HG03520 (cell line): ENCODE results near the gene PRKCQ.
"Not testable (repeated sequence)": the region's sequence is repeated elsewhere in the genome, so short reads cannot be mapped to it uniquely, and the experiment has no call there.

Experiments used
- ATAC-seq: cut with Tn5 transposase; IDR thresholded peaks from one replicate; pipeline ENCODE4 v1.9.1; 2021; ENCODE audit warnings: mild to moderate bottlenecking, moderate library complexity; ENCODE audit not compliant: unreplicated experiment

The PRKCQ gene

DNA sequence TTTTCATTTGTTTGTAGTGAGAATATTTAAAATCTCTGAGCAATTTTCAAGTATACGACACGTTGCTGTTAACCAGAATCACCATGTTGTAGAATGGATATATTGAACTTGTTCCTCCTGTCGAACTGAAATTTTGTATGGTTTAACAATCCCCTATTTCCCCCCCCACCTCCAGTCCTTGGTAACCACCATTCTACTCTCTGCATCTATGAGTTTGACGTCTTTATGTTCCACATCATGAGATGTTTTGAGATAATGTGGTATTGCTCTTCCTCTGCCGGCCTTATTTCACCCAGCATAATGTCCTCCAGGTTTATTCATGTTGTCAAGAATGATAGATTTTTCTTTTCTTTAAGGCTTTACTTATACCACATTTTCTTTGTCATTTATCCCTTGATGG lies 17.4 kb upstream of the PRKCQ start:
- no peak for ATAC-seq

GRCh38 chr10:6595499-6595898 lies 15.4 kb upstream of the PRKCQ start:
- ATAC-seq = no peak

DNA sequence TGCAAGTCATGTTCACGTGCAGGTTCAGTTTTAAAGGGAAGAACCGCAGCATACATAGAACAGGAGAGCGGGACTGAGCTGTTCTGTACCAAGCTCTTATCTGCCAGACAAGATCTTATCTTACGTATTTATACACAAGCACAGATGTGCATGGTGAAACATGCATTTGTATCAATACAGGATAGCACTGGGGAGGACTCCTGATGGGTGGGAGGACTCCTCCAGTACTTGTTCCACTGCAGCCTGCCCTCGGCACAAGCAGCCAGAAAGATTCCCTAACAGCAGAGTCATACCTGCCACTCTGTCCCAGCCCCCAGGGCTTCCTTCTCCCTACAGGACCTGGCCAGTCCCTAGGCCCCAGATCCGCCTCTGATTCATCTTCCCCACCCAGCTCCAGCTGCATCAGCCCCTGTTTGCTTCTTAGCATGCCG lies 13.2 kb upstream of the PRKCQ start:
- no peak for ATAC-seq

- no peak for ATAC-seq
These were observed 12.0 kb upstream of the PRKCQ start for GRCh38 chr10:6592080-6592479.

DNA sequence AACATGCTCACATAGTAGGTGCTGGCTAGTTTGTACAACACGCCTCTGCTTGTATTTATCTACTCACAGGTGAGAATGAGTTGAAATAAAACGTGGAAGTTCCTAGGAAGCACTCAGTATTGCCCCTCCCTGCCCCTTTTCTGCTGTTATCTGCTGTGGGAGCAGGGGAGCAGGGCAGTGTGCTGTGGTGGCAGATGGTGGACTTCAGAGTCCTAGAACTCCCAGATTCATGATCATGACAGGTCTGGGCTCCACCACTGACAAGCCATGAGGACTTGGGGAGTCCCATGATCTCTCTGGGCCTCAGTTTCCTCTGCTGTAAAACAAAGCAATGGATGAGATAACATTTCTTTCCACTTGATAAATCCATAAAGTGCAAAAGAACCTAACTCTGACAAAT lies 11.6 kb upstream of the PRKCQ start:
- no peak for ATAC-seq

GRCh38 chr10:6590100-6590499 lies 10.0 kb upstream of the PRKCQ start:
- no peak for ATAC-seq

DNA sequence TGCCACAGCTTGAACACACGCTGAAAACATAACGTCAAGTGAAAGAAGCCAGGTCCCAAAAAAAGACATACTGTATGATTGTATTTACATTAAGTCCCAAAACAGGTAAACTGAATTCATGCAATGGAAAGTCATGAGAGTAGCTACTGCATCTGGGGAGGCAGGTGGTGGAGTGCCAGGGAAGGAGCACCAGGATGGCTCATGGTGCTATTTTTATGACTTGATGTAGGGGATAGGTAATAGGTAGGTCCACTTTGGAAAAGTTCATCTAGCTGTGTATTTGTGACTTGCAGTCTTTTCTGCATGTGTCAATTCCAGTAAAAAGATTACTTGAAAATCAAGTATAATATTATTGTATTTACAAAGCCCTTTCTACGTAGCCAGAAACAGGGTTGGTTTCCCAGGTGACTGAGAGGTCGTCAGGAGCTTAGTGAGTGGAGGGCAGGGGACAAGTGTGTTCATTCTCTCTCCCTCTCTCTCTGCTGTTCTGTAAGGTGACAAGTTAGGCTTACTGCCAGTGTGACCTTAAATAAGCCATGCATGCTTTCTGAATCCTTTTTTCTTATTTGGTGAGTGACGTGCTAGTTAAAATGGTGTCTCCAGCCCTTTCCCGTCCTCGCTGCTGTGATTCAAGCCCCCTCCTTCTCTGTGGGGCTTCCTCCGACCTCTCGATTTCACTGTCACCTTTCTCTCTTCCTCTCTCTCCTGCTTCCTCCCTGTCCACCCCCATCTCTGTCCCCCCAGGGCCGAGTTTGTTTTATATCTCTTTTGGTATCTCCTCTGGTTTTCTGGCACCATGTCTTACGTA lies 9.4 kb upstream of the PRKCQ start:
- no peak for ATAC-seq

DNA sequence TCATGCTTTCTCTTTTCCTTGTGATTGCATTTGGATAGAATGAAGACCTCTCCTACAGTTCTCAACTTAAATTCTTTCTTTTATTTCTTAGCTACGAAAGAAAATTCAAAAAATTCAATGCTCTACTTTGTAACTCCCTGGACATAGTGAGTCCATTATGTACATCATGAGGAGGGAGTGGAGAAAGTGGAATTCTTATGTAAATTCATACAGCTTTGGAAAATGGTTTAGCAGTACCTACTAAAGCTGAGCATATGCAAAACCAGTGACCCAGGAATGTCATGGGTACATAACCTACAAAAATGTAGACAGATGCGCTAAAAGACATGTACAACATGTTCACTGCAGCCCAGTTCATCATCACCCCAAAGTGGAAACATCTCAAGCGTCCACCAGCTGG lies 8.8 kb upstream of the PRKCQ start:
- ATAC-seq = no peak

- ATAC-seq = no peak
These were observed 8.0 kb upstream of the PRKCQ start for GRCh38 chr10:6588082-6588481.

DNA sequence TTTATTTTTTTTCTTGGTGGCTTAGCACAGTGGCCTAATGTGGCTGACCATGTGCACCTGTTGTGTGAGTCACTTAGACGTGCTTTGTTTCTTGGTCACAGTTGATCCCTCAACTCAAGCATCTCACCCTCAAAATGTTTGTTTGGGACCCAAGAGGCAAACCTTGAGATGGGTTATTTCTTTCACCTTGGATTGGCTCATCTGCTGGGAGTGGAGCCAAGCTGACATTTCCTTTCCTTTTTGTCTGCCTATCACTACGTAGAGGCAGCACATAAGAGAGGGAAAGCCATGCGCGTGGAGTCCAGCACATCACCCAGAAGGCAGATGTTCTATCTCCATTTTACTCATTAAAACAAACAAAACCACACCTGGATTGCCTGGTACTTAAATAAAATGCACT lies 6.4 kb upstream of the PRKCQ start:
- no peak for ATAC-seq

DNA sequence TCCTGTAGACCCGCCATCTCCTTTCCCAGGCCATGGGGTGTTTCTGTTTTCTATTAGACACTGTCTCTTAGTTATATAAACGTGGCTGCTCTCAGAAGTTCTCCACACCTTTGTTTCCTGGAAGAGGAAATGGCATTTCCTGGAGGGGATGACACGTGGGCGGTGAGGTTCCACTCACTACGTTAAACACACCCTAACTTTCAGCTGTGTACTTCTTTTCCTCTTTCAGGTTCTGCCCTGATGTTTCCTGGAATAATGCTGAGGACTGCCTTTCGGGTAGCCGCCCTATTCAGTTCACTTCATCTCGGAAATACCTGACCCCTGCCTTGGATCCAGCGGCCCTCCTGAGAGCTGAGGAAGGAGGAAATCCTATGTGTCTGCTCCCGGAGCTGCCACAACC lies 3.4 kb upstream of the PRKCQ start:
- no peak for ATAC-seq

- ATAC-seq = not testable (repeated sequence)
These were observed 2.8 kb upstream of the PRKCQ start for GRCh38 chr10:6582913-6583312.

DNA sequence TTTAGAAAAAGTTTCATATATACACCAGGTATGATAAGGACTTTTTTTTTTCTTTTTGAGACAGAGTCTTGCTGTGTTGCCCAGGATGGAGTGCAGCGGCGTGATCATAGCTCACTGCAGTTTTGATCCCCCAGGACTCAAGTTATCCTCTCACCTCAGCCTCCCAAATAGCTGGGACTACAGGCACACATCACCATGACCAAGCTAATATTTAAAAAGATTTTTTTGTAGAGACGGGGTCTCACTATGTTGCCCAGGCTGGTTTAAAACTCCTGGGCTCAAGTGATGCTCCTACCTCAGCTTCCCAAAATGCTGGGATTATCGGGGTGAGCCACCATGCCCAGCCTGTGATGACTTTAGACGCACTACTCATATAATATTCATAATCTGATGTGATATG lies 2.2 kb upstream of the PRKCQ start:
- ATAC-seq = no peak

- ATAC-seq = no peak
These were observed 1.7 kb upstream of the PRKCQ start for GRCh38 chr10:6581778-6582228.

DNA sequence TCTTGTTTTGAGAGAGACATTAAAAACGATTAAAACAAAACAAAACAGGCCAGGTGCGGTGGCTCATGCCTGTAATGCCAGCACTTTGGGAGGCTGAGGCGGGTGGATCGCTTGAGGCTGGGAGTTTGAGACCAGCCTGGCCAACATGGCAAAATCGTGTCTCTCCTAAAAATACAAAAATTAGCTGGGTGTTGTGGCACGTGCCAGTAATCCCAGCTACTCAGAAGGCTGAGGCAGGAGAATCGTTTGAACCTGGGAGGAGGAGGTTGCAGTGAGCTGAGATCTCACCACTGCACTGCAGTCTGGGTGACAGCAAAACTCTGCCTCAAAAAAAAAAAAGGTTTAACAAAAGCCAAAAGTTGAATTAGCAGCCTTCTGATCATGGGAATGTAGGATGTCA lies 1.1 kb upstream of the PRKCQ start:
- ATAC-seq = not testable (repeated sequence)

DNA sequence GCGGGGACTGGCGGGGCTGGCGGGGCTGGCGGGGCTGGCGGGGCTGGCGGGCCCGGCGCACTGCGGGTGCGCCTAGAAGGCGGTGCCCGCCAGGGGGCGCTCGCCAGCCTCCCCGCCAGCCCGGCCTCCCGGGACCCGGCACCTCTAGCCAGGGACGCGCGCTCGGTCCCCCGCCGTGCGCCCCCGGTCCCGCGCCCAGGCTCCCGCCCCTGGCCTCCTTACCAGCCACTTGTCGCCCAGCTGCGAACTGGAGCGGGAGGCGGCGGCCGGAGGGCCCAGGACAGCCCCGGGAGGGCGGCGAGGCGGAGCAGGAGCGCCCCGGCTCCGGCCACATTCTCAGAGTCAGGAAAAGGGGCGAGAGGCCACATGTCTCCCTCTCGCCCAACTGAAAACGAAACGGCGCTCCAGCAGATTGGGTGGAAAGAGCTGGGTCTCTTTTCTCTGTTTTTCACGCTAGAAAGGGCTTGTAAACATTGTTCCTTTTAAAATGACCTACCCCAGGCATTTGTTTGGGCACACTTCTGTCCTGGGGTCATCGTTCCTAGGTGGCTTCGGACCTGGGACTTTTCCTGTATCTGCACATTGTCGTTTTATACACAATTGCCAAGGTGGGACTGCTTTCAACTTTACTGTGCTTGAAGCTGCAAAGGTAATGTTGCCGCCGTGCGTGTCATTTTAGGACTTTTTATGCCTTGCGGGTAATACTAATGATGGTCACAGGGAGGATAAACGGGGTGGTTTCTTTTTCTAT lies 378 bp upstream of the PRKCQ start:
- ATAC-seq = peak; percentile 91

GRCh38 chr10:6579183-6579903 lies 733 bp downstream of the PRKCQ start:
- no peak for ATAC-seq

GRCh38 chr10:6578795-6579182 lies 1.3 kb downstream of the PRKCQ start:
- no peak for ATAC-seq

DNA sequence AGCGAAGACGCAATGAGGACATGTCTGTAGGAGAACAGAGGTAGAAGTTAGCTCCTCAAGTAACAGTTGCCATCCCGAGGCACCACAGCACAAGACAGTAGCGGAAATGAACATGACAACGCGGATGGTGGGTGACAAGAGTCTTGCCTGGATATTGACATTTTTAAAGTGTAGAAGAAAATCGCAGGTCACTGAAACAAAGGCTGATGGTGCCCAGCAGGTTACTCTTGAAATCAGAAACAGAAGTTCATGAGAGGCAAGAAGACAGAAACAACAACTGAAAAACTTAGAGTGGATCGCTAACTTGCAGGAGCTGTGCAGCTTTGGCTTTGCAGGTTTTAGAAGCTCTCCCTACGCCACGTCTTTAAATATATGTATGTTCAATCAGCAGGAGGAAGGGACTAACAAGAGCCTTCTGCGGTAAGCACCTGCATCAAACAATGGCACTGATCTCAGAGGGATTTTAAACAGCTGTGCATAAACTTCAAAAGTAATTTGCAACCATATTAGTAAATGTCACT lies 1.8 kb downstream of the PRKCQ start:
- ATAC-seq = no peak

DNA sequence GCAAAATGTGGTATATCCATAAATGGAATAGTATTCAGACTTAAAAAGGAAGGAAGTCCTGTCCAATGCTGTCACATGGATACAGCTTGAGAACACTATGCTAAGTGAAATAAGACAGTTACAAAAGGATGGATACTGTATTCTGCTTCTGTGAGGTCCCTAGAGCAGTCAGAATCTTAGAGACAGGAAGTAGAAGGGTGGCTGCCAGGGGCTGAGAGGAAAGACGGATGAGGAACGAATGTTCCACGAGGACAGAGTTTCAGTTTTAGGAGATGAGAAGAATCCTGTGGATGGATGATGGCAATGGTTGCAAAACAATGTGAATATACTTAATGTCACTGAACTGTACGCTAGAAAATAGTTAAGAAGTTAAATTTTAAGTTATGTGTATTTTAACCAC lies 3.8 kb downstream of the PRKCQ start:
- ATAC-seq = no peak

DNA sequence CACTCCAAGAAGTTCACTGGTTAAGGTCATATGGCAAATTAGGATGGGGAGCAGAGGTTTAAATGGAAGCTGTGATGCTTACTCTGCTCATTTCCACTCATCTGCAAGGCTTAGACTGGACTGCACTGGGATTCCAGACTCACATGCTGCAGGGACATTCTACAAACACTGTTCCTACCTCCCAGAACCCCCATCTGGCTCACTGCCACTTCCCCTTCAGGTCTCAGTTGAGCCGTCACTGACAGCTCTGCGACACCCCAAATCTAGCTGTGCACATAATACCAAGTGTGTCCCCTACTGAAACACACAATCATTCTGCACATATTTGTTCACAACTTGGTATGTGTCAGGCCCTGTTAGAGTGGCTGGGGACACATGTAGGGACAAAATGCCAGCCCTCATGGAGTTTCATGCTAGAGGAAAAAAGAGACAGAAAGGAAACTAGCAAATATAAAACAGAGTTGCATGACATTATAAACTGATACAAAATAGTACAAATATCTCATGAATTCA lies 5.4 kb downstream of the PRKCQ start:
- no peak for ATAC-seq
